ENCODE results near the gene SYCP2L.

- no peak for TF ChIP-seq POLR2AphosphoS5 (IDR thresholded peaks at IDR 0.05; ENCODE audit: borderline replicate concordance, low read depth, low read length)
- no peak for TF ChIP-seq EZH2 (IDR thresholded peaks at IDR 0.05)
These were observed 39.2 kb upstream of the SYCP2L start for GRCh38 chr6:10847684-10848083.

All from SK-N-MC (cell line).